ENCODE data around the gene ZNF621.

The ZNF621 gene

GRCh38 chr3:40566694-40567093 is 41.9 kb downstream of the ZNF621 start:
- no peaks in the 10 kb centered on the region for H3K9me2 ChIP-seq (replicated peaks; ENCODE audit: low read depth, low read length)
- H3K36me3 ChIP-seq (ENCODE audit: insufficient read depth, low read length), result no peaks in the 10 kb centered on the region
- H3K27me3 ChIP-seq (ENCODE audit: insufficient read depth, low read length, poor library complexity, severe bottlenecking), result no peaks in the 10 kb centered on the region
- H3K9ac ChIP-seq (ENCODE audit: low read depth, low read length, poor library complexity, severe bottlenecking), result no peak overlapping the region
- H4K20me1 ChIP-seq (ENCODE audit: insufficient read depth, low read length, poor library complexity, severe bottlenecking), result no peaks in the 10 kb centered on the region
- H2AFZ ChIP-seq (ENCODE audit: low read length), result no peak overlapping the region
- H3K9me3 ChIP-seq (ENCODE audit: insufficient read depth, low read depth, low read length), result no peaks in the 10 kb centered on the region
- TF ChIP-seq EZH2phosphoT487 (IDR thresholded peaks at IDR 0.05; ENCODE audit: borderline replicate concordance), result no peak
- TF ChIP-seq CTCF (conservative IDR thresholded peaks at IDR 0.05; ENCODE audit: low read length), result no peak
- no peaks in the 10 kb centered on the region for H3K4me1 ChIP-seq (ENCODE audit: insufficient read depth, low read length, poor library complexity, severe bottlenecking)
- no peak overlapping the region for H3K4me2 ChIP-seq (ENCODE audit: low read depth, low read length, poor library complexity, severe bottlenecking)
- H3F3A ChIP-seq (ENCODE audit: low read depth), result no peaks in the 10 kb centered on the region
- no peak overlapping the region for H3K4me3 ChIP-seq (ENCODE audit: low read length, poor library complexity, severe bottlenecking)
- H3K79me2 ChIP-seq (ENCODE audit: insufficient read depth, low read length), result no peaks in the 10 kb centered on the region

GRCh38 chr3:40572588-40572987 is 47.8 kb downstream of the ZNF621 start:
- no peak overlapping the region for H3K4me3 ChIP-seq (ENCODE audit: low read length, poor library complexity, severe bottlenecking)
- no peak overlapping the region for H3K9ac ChIP-seq (ENCODE audit: low read depth, low read length, poor library complexity, severe bottlenecking)
- H3K9me2 ChIP-seq (replicated peaks; ENCODE audit: low read depth, low read length), result no peaks in the 10 kb centered on the region
- H3K79me2 ChIP-seq (ENCODE audit: insufficient read depth, low read length), result no peaks in the 10 kb centered on the region
- H2AFZ ChIP-seq (ENCODE audit: low read length), result no peak overlapping the region
- no peak overlapping the region for H3K4me2 ChIP-seq (ENCODE audit: low read depth, low read length, poor library complexity, severe bottlenecking)
- TF ChIP-seq EZH2phosphoT487 (IDR thresholded peaks at IDR 0.05; ENCODE audit: borderline replicate concordance) (no peak), CTCF (conservative IDR thresholded peaks at IDR 0.05; ENCODE audit: low read length) (no peak)
- no peaks in the 10 kb centered on the region for H3K9me3 ChIP-seq (ENCODE audit: insufficient read depth, low read depth, low read length)
- H3K36me3 ChIP-seq (ENCODE audit: insufficient read depth, low read length), result no peaks in the 10 kb centered on the region
- H3K27me3 ChIP-seq (ENCODE audit: insufficient read depth, low read length, poor library complexity, severe bottlenecking), result no peaks in the 10 kb centered on the region
- H3F3A ChIP-seq (ENCODE audit: low read depth), result no peaks in the 10 kb centered on the region
- no peaks in the 10 kb centered on the region for H3K4me1 ChIP-seq (ENCODE audit: insufficient read depth, low read length, poor library complexity, severe bottlenecking)
- H4K20me1 ChIP-seq (ENCODE audit: insufficient read depth, low read length, poor library complexity, severe bottlenecking), result no peaks in the 10 kb centered on the region

GRCh38 chr3:40574050-40574449 is 49.3 kb downstream of the ZNF621 start:
- H3K9ac ChIP-seq (ENCODE audit: low read depth, low read length, poor library complexity, severe bottlenecking), result no peak overlapping the region
- no peaks in the 10 kb centered on the region for H3K9me3 ChIP-seq (ENCODE audit: insufficient read depth, low read depth, low read length)
- H3K4me1 ChIP-seq (ENCODE audit: insufficient read depth, low read length, poor library complexity, severe bottlenecking), result no peaks in the 10 kb centered on the region
- TF ChIP-seq CTCF (conservative IDR thresholded peaks at IDR 0.05; ENCODE audit: low read length) (no peak), EZH2phosphoT487 (IDR thresholded peaks at IDR 0.05; ENCODE audit: borderline replicate concordance) (no peak)
- no peaks in the 10 kb centered on the region for H3K27me3 ChIP-seq (ENCODE audit: insufficient read depth, low read length, poor library complexity, severe bottlenecking)
- H3K36me3 ChIP-seq (ENCODE audit: insufficient read depth, low read length), result no peaks in the 10 kb centered on the region
- H3K4me2 ChIP-seq (ENCODE audit: low read depth, low read length, poor library complexity, severe bottlenecking), result no peak overlapping the region
- H3F3A ChIP-seq (ENCODE audit: low read depth), result no peaks in the 10 kb centered on the region
- no peak overlapping the region for H2AFZ ChIP-seq (ENCODE audit: low read length)
- H3K79me2 ChIP-seq (ENCODE audit: insufficient read depth, low read length), result no peaks in the 10 kb centered on the region
- no peak overlapping the region for H3K4me3 ChIP-seq (ENCODE audit: low read length, poor library complexity, severe bottlenecking)
- H3K9me2 ChIP-seq (replicated peaks; ENCODE audit: low read depth, low read length), result no peaks in the 10 kb centered on the region
- H4K20me1 ChIP-seq (ENCODE audit: insufficient read depth, low read length, poor library complexity, severe bottlenecking), result no peaks in the 10 kb centered on the region
